NCI-H82 (cell line): ENCODE measurements around the gene RBM47.
"Not testable (repeated sequence)": the region's sequence is repeated elsewhere in the genome, so short reads cannot be mapped to it uniquely, and the experiment has no call there.

ENCODE experiments used
- DNase-seq: peaks from one replicate; lab custom pipeline; 2025; lab: John Stamatoyannopoulos, UW

Gene RBM47

GRCh38 chr4:40562208-40562607, 67.5 kb downstream of the RBM47 start:
- DNase-seq = peak; percentile 12

- DNase-seq = not testable (repeated sequence)
These were observed 68.0 kb downstream of the RBM47 start for GRCh38 chr4:40561543-40562177.

- no peak for DNase-seq
These were observed 69.8 kb downstream of the RBM47 start for GRCh38 chr4:40559585-40560465.

GRCh38 chr4:40557736-40558135, 71.9 kb downstream of the RBM47 start:
- no peak for DNase-seq

- peak; percentile 47 for DNase-seq
These were observed 74.3 kb downstream of the RBM47 start for GRCh38 chr4:40555176-40555900.

GRCh38 chr4:40554641-40555040, 75.0 kb downstream of the RBM47 start:
- DNase-seq = not testable (repeated sequence)

- DNase-seq = no peak
These were observed 75.7 kb downstream of the RBM47 start for GRCh38 chr4:40553995-40554394.

- DNase-seq = no peak
These were observed 77.1 kb downstream of the RBM47 start for GRCh38 chr4:40552536-40552935.

- not testable (repeated sequence) for DNase-seq
These were observed 78.0 kb downstream of the RBM47 start for GRCh38 chr4:40551568-40552136.

- DNase-seq = peak; percentile 30
These were observed 78.7 kb downstream of the RBM47 start for GRCh38 chr4:40550948-40551462.

- no peak for DNase-seq
These were observed 79.5 kb downstream of the RBM47 start for GRCh38 chr4:40550196-40550595.

GRCh38 chr4:40548256-40548655, 81.4 kb downstream of the RBM47 start:
- no peak for DNase-seq

GRCh38 chr4:40547789-40548132, 81.9 kb downstream of the RBM47 start:
- peak; percentile 26 for DNase-seq

- peak; percentile 25 for DNase-seq
These were observed 82.5 kb downstream of the RBM47 start for GRCh38 chr4:40546969-40547788.

GRCh38 chr4:40546506-40546905, 83.2 kb downstream of the RBM47 start:
- no peak for DNase-seq

- not testable (repeated sequence) for DNase-seq
These were observed 84.2 kb downstream of the RBM47 start for GRCh38 chr4:40545487-40545886.

- DNase-seq = no peak
These were observed 85.4 kb downstream of the RBM47 start for GRCh38 chr4:40544221-40544620.

GRCh38 chr4:40540800-40541199, 88.9 kb downstream of the RBM47 start:
- DNase-seq = no peak

- no peak for DNase-seq
These were observed 93.6 kb downstream of the RBM47 start for GRCh38 chr4:40536032-40536431.

GRCh38 chr4:40531636-40532023, 98.0 kb downstream of the RBM47 start:
- no peak for DNase-seq

- DNase-seq = no peak
These were observed 98.6 kb downstream of the RBM47 start for GRCh38 chr4:40530961-40531635.
